Liver (tissue), 9 donors: ENCODE results near the gene LENEP. TPM values are rescaled to one million over a fixed set of nuclear protein-coding genes. Genes with fewer than 3 reads are reported as not detected.

Experiments used
- DNase-seq: peaks from one replicate; pipeline ENCODE4 v3.0.0-alpha.2; 2017; ENCODE audit warnings: low spot score
- H3K27ac ChIP-seq, 2 donors: one replicate each; pipeline ENCODE4 v1.7.0; 2013; ENCODE audit warnings: inconsistent platforms in 2 of 2, low read length in 2 of 2, control low read depth in 1 of 2, low read depth in 1 of 2, mild to moderate bottlenecking in 1 of 2
- H3K27me3 ChIP-seq, 4 donors: one replicate each; pipeline versions ENCODE4 v1.6.1 to v1.7.0; 2013; ENCODE audit warnings: low read length in 3 of 4, inconsistent platforms in 1 of 4, mild to moderate bottlenecking in 1 of 4, moderate library complexity in 1 of 4; ENCODE audit not compliant: control insufficient read depth in 4 of 4, insufficient read depth in 4 of 4
- H3K36me3 ChIP-seq, 4 donors: one replicate each; pipeline versions ENCODE4 v1.6.1 to v1.7.0; 2013; ENCODE audit warnings: low read length in 3 of 4, mild to moderate bottlenecking in 3 of 4, low read depth in 1 of 4, moderate library complexity in 1 of 4; ENCODE audit not compliant: control insufficient read depth in 4 of 4, insufficient read depth in 3 of 4
- H3K4me1 ChIP-seq, 4 donors: one replicate each; pipeline versions ENCODE4 v1.6.1 to v1.7.0; 2013; ENCODE audit warnings: low read length in 3 of 4, mild to moderate bottlenecking in 3 of 4, moderate library complexity in 1 of 4; ENCODE audit not compliant: control insufficient read depth in 4 of 4, insufficient read depth in 4 of 4
- H3K4me3 ChIP-seq, 3 donors: one replicate each; pipeline versions ENCODE4 v1.6.1 to v1.7.0; 2013; ENCODE audit warnings: low read length in 3 of 3, control low read depth in 1 of 3, low read depth in 1 of 3, mild to moderate bottlenecking in 1 of 3
- H3K9ac ChIP-seq, 2 donors: one replicate each; pipeline ENCODE4 v1.7.0; 2013; ENCODE audit warnings: low read length in 2 of 2, mild to moderate bottlenecking in 2 of 2, moderate library complexity in 2 of 2, control low read depth in 1 of 2, low read depth in 1 of 2
- H3K9me3 ChIP-seq, 4 donors: one replicate each; pipeline versions ENCODE4 v1.6.1 to v1.7.0; 2013; ENCODE audit warnings: low read length in 3 of 4; ENCODE audit not compliant: control insufficient read depth in 4 of 4
- CTCF ChIP-seq: fragments of 150-350 bp; IDR thresholded peaks from 2 replicates; pipeline ENCODE4 v1.5.1; 2017; ENCODE audit warnings: improper control_type of control experiment, low read depth, low read length; ENCODE audit not compliant: missing input control
- EGR1 ChIP-seq, 2 donors: IDR thresholded peaks; 2 replicates each; pipeline ENCODE4 v1.6.1; 2016 to 2018; ENCODE audit warnings: antibody characterized with exemption in 2 of 2, low read depth in 2 of 2
- FOXA1 ChIP-seq: IDR thresholded peaks from 2 replicates; pipeline ENCODE4 v1.6.1; 2016; ENCODE audit warnings: antibody characterized with exemption
- FOXA2 ChIP-seq: IDR thresholded peaks from 2 replicates; pipeline ENCODE4 v1.6.1; 2016; ENCODE audit warnings: antibody characterized with exemption
- GABPA ChIP-seq, 2 donors: IDR thresholded peaks in 1 of 2; conservative IDR thresholded peaks in 1 of 2; 2 replicates each; pipeline ENCODE4 v1.6.1; 2016; ENCODE audit warnings: antibody characterized with exemption in 2 of 2, mild to moderate bottlenecking in 1 of 2, moderate library complexity in 1 of 2
- HNF4A ChIP-seq, 2 donors: conservative IDR thresholded peaks; 2 replicates each; pipeline ENCODE4 v1.6.1; 2016; ENCODE audit warnings: antibody characterized with exemption in 2 of 2, mild to moderate bottlenecking in 2 of 2
- HNF4G ChIP-seq: IDR thresholded peaks from 2 replicates; pipeline ENCODE4 v1.6.1; 2016; ENCODE audit warnings: antibody characterized with exemption
- JUND ChIP-seq, 2 donors: IDR thresholded peaks; 2 replicates each; pipeline ENCODE4 v1.6.1; 2016; ENCODE audit warnings: antibody characterized with exemption in 2 of 2
- NR2F2 ChIP-seq: IDR thresholded peaks from 2 replicates; pipeline ENCODE4 v1.6.1; 2016; ENCODE audit warnings: antibody characterized with exemption
- RAD21 ChIP-seq, 2 donors: IDR thresholded peaks; 2 replicates each; pipeline ENCODE4 v1.6.1; 2016; ENCODE audit warnings: antibody characterized with exemption in 2 of 2, mild to moderate bottlenecking in 2 of 2
- RXRA ChIP-seq, 2 donors: IDR thresholded peaks; 2 replicates each; pipeline ENCODE4 v1.6.1; 2017 to 2018; ENCODE audit warnings: antibody characterized with exemption in 2 of 2, mild to moderate bottlenecking in 1 of 2
- SP1 ChIP-seq: IDR thresholded peaks from 2 replicates; pipeline ENCODE4 v1.6.1; 2018; ENCODE audit warnings: antibody characterized with exemption, mild to moderate bottlenecking
- TAF1 ChIP-seq: conservative IDR thresholded peaks from 2 replicates; pipeline ENCODE4 v1.6.1; 2016; ENCODE audit warnings: antibody characterized with exemption, mild to moderate bottlenecking
- YY1 ChIP-seq: IDR thresholded peaks from 2 replicates; pipeline ENCODE4 v1.6.1; 2016; ENCODE audit warnings: antibody characterized with exemption, mild to moderate bottlenecking
- ZBTB33 ChIP-seq: IDR thresholded peaks from 2 replicates; pipeline ENCODE4 v1.6.1; 2016; ENCODE audit warnings: antibody characterized with exemption
- WGBS: extraction: QIAGEN DNeasy Blood & Tissue Kit; methylation state at CpG from one replicate; pipeline ENCODE4 v1.1.7; 2013; 5-methylcytosine and 5-hydroxymethylcytosine counted together
- polyA plus RNA-seq, 2 donors: library from polyadenylated mRNA; stranded (reverse) in 1 of 2; unstranded in 1 of 2; fragments of 200-250 nt in 1 of 2; fragments of >200 nt in 1 of 2; fragmentation: Nextera tagmentation in 1 of 2; extraction: Ambion mirVana in 1 of 2; gene quantifications; one replicate each; pipeline versions ENCODE4 v1.2.1 to v1.2.3, GENCODE V29; 2013 to 2015
- total RNA-seq, 2 donors: library from RNA; depleted of rRNA; stranded (reverse); fragments of >200 nt; gene quantifications; one replicate each; pipeline ENCODE4 v1.2.3, GENCODE V29; 2014
- TF ChIP-seq, protein P1 (sequence below): IDR thresholded peaks from 2 replicates; pipeline ENCODE4 v1.6.1; 2016; ENCODE audit warnings: antibody characterized with exemption
- TF ChIP-seq, protein P2 (sequence below): IDR thresholded peaks from 2 replicates; pipeline ENCODE4 v1.6.1; 2016; ENCODE audit warnings: antibody characterized with exemption, mild to moderate bottlenecking
- TF ChIP-seq, protein P3 (sequence below): IDR thresholded peaks from 2 replicates; pipeline ENCODE4 v1.6.1; 2016; ENCODE audit warnings: antibody characterized with exemption
- donor health status: healthy.
- donor health status: healthy.
- donor health status: healthy.
- donor health status: healthy.
- donor health status: healthy.

LENEP gene
- total and polyA plus RNA-seq, 4 donors, result 0.42 TPM; not detected in 3

DNA sequence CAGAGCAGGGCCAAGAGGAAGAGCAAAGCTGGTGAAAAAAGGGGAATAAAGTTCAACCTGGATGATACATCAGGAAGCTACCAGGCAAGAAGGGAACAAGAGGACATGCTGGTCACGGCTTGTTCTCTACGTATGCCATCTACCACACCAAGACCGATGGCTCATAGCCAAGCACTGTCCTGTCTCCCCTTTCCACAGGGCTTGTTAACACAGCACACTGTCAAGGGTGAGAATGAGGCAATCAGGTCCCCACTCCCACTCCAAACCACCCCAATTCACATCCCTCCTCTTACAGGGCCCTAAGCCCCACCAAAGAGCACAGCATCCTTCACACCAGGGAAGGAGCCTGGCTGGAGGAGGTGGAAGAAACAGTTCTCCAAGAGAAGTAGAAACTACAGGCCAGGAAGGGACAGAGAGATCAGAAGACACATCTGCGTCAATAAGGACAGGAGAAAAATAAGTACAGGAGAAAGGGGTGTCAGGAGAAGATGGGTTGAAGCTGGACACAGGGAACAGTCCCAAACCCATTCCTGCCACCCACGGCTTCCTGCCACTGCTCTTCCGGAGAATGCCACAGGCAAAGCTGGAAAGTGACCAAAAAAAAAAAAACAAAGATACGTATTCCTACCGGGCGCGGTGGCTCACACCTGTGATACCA, 21.9 kb upstream of the LENEP start:
- Histone ChIP-seq H3K36me3 (peaks cover 4 to 20% (median 14%) of the 10 kb centered on the region in 4 donors), H3K9me3 (no peaks in the 10 kb centered on the region), H3K4me1 (peaks cover 13 to 44% (median 30%) of the 10 kb centered on the region in 4 donors), H3K4me3 (peak overlapping the region; percentile 9 to 50 (median 29)), H3K9ac (peak overlapping the region; percentile 17 to 55), H3K27ac (peak overlapping the region; percentile 89 to 99), H3K27me3 (no peaks in the 10 kb centered on the region)
- DNase-seq, result no peak
- TF ChIP-seq, protein P1, sequence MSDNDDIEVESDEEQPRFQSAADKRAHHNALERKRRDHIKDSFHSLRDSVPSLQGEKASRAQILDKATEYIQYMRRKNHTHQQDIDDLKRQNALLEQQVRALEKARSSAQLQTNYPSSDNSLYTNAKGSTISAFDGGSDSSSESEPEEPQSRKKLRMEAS, result no peak
- TF ChIP-seq ZBTB33 (no peak), FOXA1 (no peak), JUND (IDR thresholded peaks at IDR 0.05) (no peak), RAD21 (IDR thresholded peaks at IDR 0.05) (no peak), RXRA (IDR thresholded peaks at IDR 0.05) (no peak), HNF4G (no peak), FOXA2 (no peak), NR2F2 (no peak), EGR1 (IDR thresholded peaks at IDR 0.05; ENCODE audit: low read depth in 2 of 2) (no peak), SP1 (no peak), HNF4A (conservative IDR thresholded peaks at IDR 0.05) (no peak), YY1 (no peak), GABPA (IDR thresholded peaks at IDR 0.05 in 1 of 2, conservative IDR thresholded peaks at IDR 0.05 in 1 of 2) (no peak), TAF1 (no peak)
- TF ChIP-seq, protein P2, sequence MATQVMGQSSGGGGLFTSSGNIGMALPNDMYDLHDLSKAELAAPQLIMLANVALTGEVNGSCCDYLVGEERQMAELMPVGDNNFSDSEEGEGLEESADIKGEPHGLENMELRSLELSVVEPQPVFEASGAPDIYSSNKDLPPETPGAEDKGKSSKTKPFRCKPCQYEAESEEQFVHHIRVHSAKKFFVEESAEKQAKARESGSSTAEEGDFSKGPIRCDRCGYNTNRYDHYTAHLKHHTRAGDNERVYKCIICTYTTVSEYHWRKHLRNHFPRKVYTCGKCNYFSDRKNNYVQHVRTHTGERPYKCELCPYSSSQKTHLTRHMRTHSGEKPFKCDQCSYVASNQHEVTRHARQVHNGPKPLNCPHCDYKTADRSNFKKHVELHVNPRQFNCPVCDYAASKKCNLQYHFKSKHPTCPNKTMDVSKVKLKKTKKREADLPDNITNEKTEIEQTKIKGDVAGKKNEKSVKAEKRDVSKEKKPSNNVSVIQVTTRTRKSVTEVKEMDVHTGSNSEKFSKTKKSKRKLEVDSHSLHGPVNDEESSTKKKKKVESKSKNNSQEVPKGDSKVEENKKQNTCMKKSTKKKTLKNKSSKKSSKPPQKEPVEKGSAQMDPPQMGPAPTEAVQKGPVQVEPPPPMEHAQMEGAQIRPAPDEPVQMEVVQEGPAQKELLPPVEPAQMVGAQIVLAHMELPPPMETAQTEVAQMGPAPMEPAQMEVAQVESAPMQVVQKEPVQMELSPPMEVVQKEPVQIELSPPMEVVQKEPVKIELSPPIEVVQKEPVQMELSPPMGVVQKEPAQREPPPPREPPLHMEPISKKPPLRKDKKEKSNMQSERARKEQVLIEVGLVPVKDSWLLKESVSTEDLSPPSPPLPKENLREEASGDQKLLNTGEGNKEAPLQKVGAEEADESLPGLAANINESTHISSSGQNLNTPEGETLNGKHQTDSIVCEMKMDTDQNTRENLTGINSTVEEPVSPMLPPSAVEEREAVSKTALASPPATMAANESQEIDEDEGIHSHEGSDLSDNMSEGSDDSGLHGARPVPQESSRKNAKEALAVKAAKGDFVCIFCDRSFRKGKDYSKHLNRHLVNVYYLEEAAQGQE, result no peak
- TF ChIP-seq, protein P3, sequence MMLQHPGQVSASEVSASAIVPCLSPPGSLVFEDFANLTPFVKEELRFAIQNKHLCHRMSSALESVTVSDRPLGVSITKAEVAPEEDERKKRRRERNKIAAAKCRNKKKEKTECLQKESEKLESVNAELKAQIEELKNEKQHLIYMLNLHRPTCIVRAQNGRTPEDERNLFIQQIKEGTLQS, result no peak
- WGBS, result 27% methylated on average over 10 of the region's 10 CpGs

DNA sequence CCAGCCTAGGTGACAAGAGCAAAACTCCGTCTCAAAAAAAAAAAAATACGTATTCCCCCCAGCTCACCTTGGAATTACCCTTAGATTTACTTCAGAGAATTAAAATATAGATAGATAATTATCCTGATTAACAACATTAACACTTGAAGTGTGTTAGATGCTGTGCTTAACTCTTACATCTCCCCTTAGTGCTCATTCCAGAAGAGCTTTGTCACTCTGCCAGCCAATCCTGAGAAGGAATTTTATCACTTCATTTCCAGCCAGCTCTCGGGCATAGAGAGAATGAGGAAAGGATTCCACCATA, 21.2 kb upstream of the LENEP start:
- DNase-seq, result no peak
- Histone ChIP-seq H3K4me1 (peaks cover 13 to 44% (median 31%) of the 10 kb centered on the region in 4 donors), H3K36me3 (peaks cover 4 to 13% (median 9%) of the 10 kb centered on the region in 4 donors), H3K9ac (peak overlapping the region; percentile 43 to 92), H3K9me3 (no peaks in the 10 kb centered on the region), H3K27ac (peak overlapping the region; percentile 89 to 99), H3K4me3 (peak overlapping the region in 2 of 3 donors; percentile 10 to 87), H3K27me3 (no peaks in the 10 kb centered on the region)
- TF ChIP-seq RXRA (IDR thresholded peaks at IDR 0.05) (no peak), HNF4G (no peak), GABPA (IDR thresholded peaks at IDR 0.05 in 1 of 2, conservative IDR thresholded peaks at IDR 0.05 in 1 of 2) (no peak), HNF4A (conservative IDR thresholded peaks at IDR 0.05) (no peak), EGR1 (IDR thresholded peaks at IDR 0.05; ENCODE audit: low read depth in 2 of 2) (no peak), FOXA1 (no peak), RAD21 (IDR thresholded peaks at IDR 0.05) (no peak), CTCF (no peak), NR2F2 (no peak), FOXA2 (no peak), JUND (IDR thresholded peaks at IDR 0.05) (no peak), SP1 (no peak)
- TF ChIP-seq, protein P1, result no peak
- TF ChIP-seq, protein P2, result no peak
- TF ChIP-seq, protein P3, result no peak
- WGBS, result 56% methylated on average over 3 of the region's 3 CpGs
